SK-N-SH (cell line): ENCODE results near the gene FIGNL2.

Experiments used
- CHD2 ChIP-seq: fragments of 150-350 bp; IDR thresholded peaks from 2 replicates; pipeline ENCODE4 v1.6.1; 2018; ENCODE audit warnings: low read length; ENCODE audit not compliant: partially characterized antibody
- NFIC ChIP-seq: IDR thresholded peaks from 2 replicates; pipeline ENCODE4 v1.4.0; 2012; ENCODE audit warnings: borderline replicate concordance
- PBX3 ChIP-seq: IDR thresholded peaks from 2 replicates; pipeline ENCODE4; 2012
- POLR2AphosphoS5 ChIP-seq: IDR thresholded peaks from 2 replicates; pipeline ENCODE4 v1.6.1; 2012; ENCODE audit warnings: low read depth, low read length
- TF ChIP-seq, protein P1 (sequence below): fragments of 200-600 bp; sonication (generic); IDR thresholded peaks from 2 replicates; pipeline ENCODE4 v1.6.1; 2017; ENCODE audit warnings: antibody characterized with exemption, mild to moderate bottlenecking, moderate library complexity

DNA sequence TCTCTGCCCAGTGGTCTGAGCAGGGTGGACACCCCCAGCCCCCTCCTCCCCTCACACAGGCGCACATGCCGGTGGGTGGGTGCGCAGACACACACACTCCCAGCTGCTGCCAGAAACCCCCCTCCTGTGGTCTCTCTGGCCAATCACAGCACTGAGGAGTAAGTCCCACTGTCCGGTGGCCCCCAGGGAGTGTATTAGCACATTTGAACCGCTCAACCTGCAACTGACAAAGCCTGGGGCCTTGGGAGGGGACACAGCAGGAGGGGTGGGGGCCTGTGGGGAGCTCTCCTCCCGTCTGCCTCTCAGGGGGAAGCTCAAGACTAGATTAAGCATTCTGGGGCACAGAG, 11.7 kb downstream of the FIGNL2 start:
- TF ChIP-seq, protein P1, sequence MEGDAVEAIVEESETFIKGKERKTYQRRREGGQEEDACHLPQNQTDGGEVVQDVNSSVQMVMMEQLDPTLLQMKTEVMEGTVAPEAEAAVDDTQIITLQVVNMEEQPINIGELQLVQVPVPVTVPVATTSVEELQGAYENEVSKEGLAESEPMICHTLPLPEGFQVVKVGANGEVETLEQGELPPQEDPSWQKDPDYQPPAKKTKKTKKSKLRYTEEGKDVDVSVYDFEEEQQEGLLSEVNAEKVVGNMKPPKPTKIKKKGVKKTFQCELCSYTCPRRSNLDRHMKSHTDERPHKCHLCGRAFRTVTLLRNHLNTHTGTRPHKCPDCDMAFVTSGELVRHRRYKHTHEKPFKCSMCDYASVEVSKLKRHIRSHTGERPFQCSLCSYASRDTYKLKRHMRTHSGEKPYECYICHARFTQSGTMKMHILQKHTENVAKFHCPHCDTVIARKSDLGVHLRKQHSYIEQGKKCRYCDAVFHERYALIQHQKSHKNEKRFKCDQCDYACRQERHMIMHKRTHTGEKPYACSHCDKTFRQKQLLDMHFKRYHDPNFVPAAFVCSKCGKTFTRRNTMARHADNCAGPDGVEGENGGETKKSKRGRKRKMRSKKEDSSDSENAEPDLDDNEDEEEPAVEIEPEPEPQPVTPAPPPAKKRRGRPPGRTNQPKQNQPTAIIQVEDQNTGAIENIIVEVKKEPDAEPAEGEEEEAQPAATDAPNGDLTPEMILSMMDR: no peak
- TF ChIP-seq NFIC: no peak
- TF ChIP-seq CHD2: no peak
- TF ChIP-seq POLR2AphosphoS5: no peak
- no peak for TF ChIP-seq PBX3
